Endothelial cell of umbilical vein (primary cell): Measurements from ENCODE around the gene LIMA1. TPM values are rescaled to one million over a fixed set of nuclear protein-coding genes. Genes with fewer than 3 reads are reported as not detected.
"Not testable (repeated sequence)": the region's sequence is repeated elsewhere in the genome, so short reads cannot be mapped to it uniquely, and the experiment has no call there.

Experiments used
- BruUV-seq: library from RNA; stranded (reverse); fragments of 400-500 nt; replicated peaks from 2 replicates; lab custom pipeline; 2021; lab: Mats Ljungman, UMichigan
- CTCF ChIA-PET: fragments of 300-600, 350-600 bp; sonication (Branson Sonifier 250); formaldehyde crosslinking; loops from one replicate; lab custom pipeline; 2021; ENCODE audit warnings: antibody characterized with exemption, inconsistent platforms; lab: Charles Lee
- POLR2A ChIA-PET: fragments of 300-600, 350-600 bp; sonication (Branson Sonifier 250); formaldehyde crosslinking; loops from one replicate; lab custom pipeline; 2021; ENCODE audit warnings: antibody characterized with exemption, inconsistent platforms; lab: Charles Lee
- DNase-seq: peaks from one replicate; pipeline ENCODE4 v3.0.0-alpha.2; 2011; ENCODE audit warnings: low read depth, low spot score
- FAIRE-seq: peaks from 2 replicates; lab custom pipeline; 2011; peaks lifted over from hg19 to GRCh38; lab: Jason Lieb, UNC
- H2AFZ ChIP-seq: 2 replicates; pipeline ENCODE4 v1.6.0; 2012; ENCODE audit warnings: low read depth, low read length, control low read depth, inconsistent platforms
- H3K27ac ChIP-seq: 2 replicates; pipeline ENCODE4 v1.5.1; 2011; ENCODE audit warnings: low read depth, mild to moderate bottlenecking, control low read depth, low read length, moderate library complexity; ENCODE audit not compliant: insufficient read depth
- H3K27me3 ChIP-seq, 2 experiments: 2 replicates each; pipeline versions ENCODE4 v1.6.0 to v1.6.1; 2011; ENCODE audit warnings: low read length in 2 of 2, mixed read lengths in 1 of 2; ENCODE audit not compliant: control insufficient read depth in 2 of 2, insufficient read depth in 2 of 2
- H3K36me3 ChIP-seq, 2 experiments: 2 replicates in 1 of 2; 3 replicates in 1 of 2; pipeline ENCODE4 v1.5.1; 2011; ENCODE audit warnings: low read length in 2 of 2, mild to moderate bottlenecking in 1 of 2, moderate library complexity in 1 of 2; ENCODE audit not compliant: control insufficient read depth in 2 of 2, insufficient read depth in 2 of 2; ENCODE audit errors: extremely low read depth in 1 of 2
- H3K4me1 ChIP-seq: 3 replicates; pipeline ENCODE4 v1.5.1; 2011; ENCODE audit warnings: mild to moderate bottlenecking, low read length; ENCODE audit not compliant: control insufficient read depth, insufficient read depth; ENCODE audit errors: extremely low read depth
- H3K4me2 ChIP-seq: 2 replicates; pipeline ENCODE4 v1.6.1; 2011; ENCODE audit warnings: low read length, control low read depth, mixed read lengths; ENCODE audit not compliant: insufficient read depth
- H3K4me3 ChIP-seq, 3 experiments: fragments of 200-600 bp in 1 of 3; sonication (generic), shearing (Covaris generic) in 1 of 3; replicated peaks in 1 of 3; 2 replicates each; pipeline ENCODE4 v1.5.1; 2011 to 2016; ENCODE audit warnings: control low read depth in 3 of 3, low read length in 3 of 3, mild to moderate bottlenecking in 2 of 3, inconsistent platforms in 1 of 3, low read depth in 1 of 3, moderate library complexity in 1 of 3; ENCODE audit not compliant: insufficient read depth in 1 of 3
- H3K79me2 ChIP-seq: 2 replicates; pipeline ENCODE4 v1.6.0; 2012; ENCODE audit warnings: low read length, inconsistent platforms; ENCODE audit not compliant: control insufficient read depth, insufficient read depth
- H3K9ac ChIP-seq: replicated peaks from 2 replicates; pipeline ENCODE3; 2011; ENCODE audit warnings: low read length, control low read depth; ENCODE audit not compliant: insufficient read depth; ENCODE audit errors: extremely low read depth
- H3K9me1 ChIP-seq: replicated peaks from 3 replicates; pipeline ENCODE4 v1.6.0; 2011; ENCODE audit warnings: mild to moderate bottlenecking, low read length; ENCODE audit not compliant: control insufficient read depth, insufficient read depth; ENCODE audit errors: extremely low read depth
- H3K9me3 ChIP-seq: replicated peaks from 2 replicates; pipeline ENCODE4 v1.5.1; 2012; ENCODE audit warnings: low read length, inconsistent platforms; ENCODE audit not compliant: control insufficient read depth, insufficient read depth
- H4K20me1 ChIP-seq: replicated peaks from 2 replicates; pipeline ENCODE3; 2011; ENCODE audit warnings: mild to moderate bottlenecking, low read length; ENCODE audit not compliant: control insufficient read depth, insufficient read depth; ENCODE audit errors: extremely low read depth
- CTCF ChIP-seq, 2 donors: IDR thresholded peaks; 1 replicate in 1 of 2; 2 replicates in 1 of 2; pipeline ENCODE4 v1.5.1; 2011; ENCODE audit warnings: low read length in 2 of 2, mild to moderate bottlenecking in 2 of 2, moderate library complexity in 2 of 2, control low read depth in 1 of 2, inconsistent platforms in 1 of 2, low read depth in 1 of 2; ENCODE audit not compliant: insufficient read depth in 1 of 2; ENCODE audit errors: extremely low read depth in 1 of 2
- EZH2 ChIP-seq: IDR thresholded peaks from 2 replicates; pipeline ENCODE4 v1.6.1; 2012; ENCODE audit warnings: borderline replicate concordance, low read depth, mild to moderate bottlenecking, moderate library complexity, low read length, inconsistent platforms; ENCODE audit not compliant: severe bottlenecking
- FOS ChIP-seq: IDR thresholded peaks from 2 replicates; pipeline ENCODE4 v1.6.1; 2011; ENCODE audit warnings: mild to moderate bottlenecking, low read length, moderate library complexity, borderline replicate concordance; ENCODE audit not compliant: insufficient read depth
- JUN ChIP-seq: IDR thresholded peaks from 2 replicates; pipeline ENCODE4 v1.6.1; 2011; ENCODE audit warnings: borderline replicate concordance, low read depth; ENCODE audit not compliant: insufficient read length, insufficient read depth
- MAX ChIP-seq: IDR thresholded peaks from 2 replicates; pipeline ENCODE4 v1.6.1; 2011; ENCODE audit not compliant: insufficient read depth, insufficient read length
- MYC ChIP-seq: IDR thresholded peaks from one replicate; pipeline ENCODE4 v1.6.1; 2011; ENCODE audit warnings: mild to moderate bottlenecking, low read depth, low read length
- POLR2A ChIP-seq: IDR thresholded peaks from 2 replicates; pipeline ENCODE4 v1.6.1; 2012; ENCODE audit warnings: low read depth, mild to moderate bottlenecking, control low read depth, low read length
- POLR2AphosphoS5 ChIP-seq: IDR thresholded peaks from 2 replicates; pipeline ENCODE4 v1.6.1; 2012; ENCODE audit warnings: low read depth, mild to moderate bottlenecking, control low read depth, low read length, moderate library complexity; ENCODE audit not compliant: insufficient read depth
- dilution Hi-C: fragments of 300-500 bp; cut with MboI; formaldehyde crosslinking; loops from one replicate; pipeline ENCODE4 v1.15.0; 2019; ENCODE audit warnings: low sequenced_read_pairs; ENCODE audit not compliant: extremely low pct_ligation_motif_present
- intact Hi-C: fragments of 100-400 bp; cut with micrococcal nuclease; formaldehyde crosslinking; loops from one replicate; pipeline ENCODE4 v1.10.0; 2022
- polyA plus RNA-seq, 4 experiments: library from polyadenylated mRNA; depleted of rRNA in 3 of 4; stranded (reverse) in 3 of 4; unstranded in 1 of 4; fragments of >200 nt; gene quantifications; 2 replicates each; pipeline versions ENCODE4 v1.2.1 to v1.2.3, GENCODE V29; 2011 to 2012; ENCODE audit warnings: missing spikeins in 1 of 4
- total RNA-seq: library from RNA; stranded (reverse); gene quantifications from 2 replicates; pipeline ENCODE4 v1.2.3, GENCODE V29; 2021

LIMA1 gene
- total and polyA plus RNA-seq, 2 donors (not counting 3 experiments of a cell fraction or from before 2014, with no cell fraction given) = 35.0 to 87.3 TPM

GRCh38 chr12:50325890-50326391 is 42.6 kb upstream of the LIMA1 start:
- intact Hi-C loops = no loop called here
- dilution Hi-C loops = no loop called here
- no TSS peak for BruUV-seq
- FAIRE-seq (no peak), DNase-seq (no peak)
- POLR2A ChIA-PET = no interaction called here
- Histone ChIP-seq H3K4me1 (peaks cover 2% of the 10 kb centered on the region), H3K9me3 (no peaks in the 10 kb centered on the region), H2AFZ (no peak overlapping the region), H3K36me3 (no peaks in the 10 kb centered on the region), H3K4me2 (no peak overlapping the region), H3K9ac (no peak overlapping the region), H4K20me1 (no peaks in the 10 kb centered on the region), H3K79me2 (no peaks in the 10 kb centered on the region), H3K4me3 (no peak overlapping the region), H3K27ac (no peak overlapping the region), H3K27me3 (no peaks in the 10 kb centered on the region), H3K9me1 (no peaks in the 10 kb centered on the region)
- CTCF ChIA-PET = no interaction called here
- TF ChIP-seq MAX = no peak
- TF ChIP-seq POLR2A = no peak
- no peak for TF ChIP-seq CTCF (IDR thresholded peaks at IDR 0.05; ENCODE audit: extremely low read depth in 1 of 2, insufficient read depth in 1 of 2, low read depth in 1 of 2, low read length in 2 of 2)
- no peak for TF ChIP-seq POLR2AphosphoS5
- TF ChIP-seq JUN = no peak
- TF ChIP-seq FOS = no peak
- no peak for TF ChIP-seq EZH2
- no peak for TF ChIP-seq MYC

- FAIRE-seq, H3K9ac ChIP-seq, BruUV-seq, H3K4me2 ChIP-seq, H2AFZ ChIP-seq, H4K20me1 ChIP-seq, H3K9me3 ChIP-seq, H3K79me2 ChIP-seq, dilution Hi-C loops, DNase-seq, H3K9me1 ChIP-seq, H3K36me3 ChIP-seq, intact Hi-C loops, H3K4me1 ChIP-seq, POLR2A ChIA-PET, H3K27me3 ChIP-seq, H3K27ac ChIP-seq, H3K4me3 ChIP-seq, CTCF ChIA-PET: not testable (repeated sequence)
Observed at GRCh38 chr12:50324770-50325169, 41.5 kb upstream of the LIMA1 start.

GRCh38 chr12:50324077-50324476 is 40.8 kb upstream of the LIMA1 start:
- intact Hi-C loops, H3K9ac ChIP-seq, H3K4me2 ChIP-seq, H3K27me3 ChIP-seq, CTCF ChIA-PET, H3K4me1 ChIP-seq, DNase-seq, H4K20me1 ChIP-seq, H3K9me1 ChIP-seq, H3K9me3 ChIP-seq, POLR2A ChIA-PET, dilution Hi-C loops, H3K36me3 ChIP-seq, H3K27ac ChIP-seq, BruUV-seq, H3K4me3 ChIP-seq, H2AFZ ChIP-seq, FAIRE-seq, H3K79me2 ChIP-seq: not testable (repeated sequence)
